ENCODE results near the gene GLI3. TPM values are rescaled to one million over a fixed set of nuclear protein-coding genes. Genes with fewer than 3 reads are reported as not detected.

The GLI3 gene
- total and polyA plus RNA-seq, 2 of the 8 experiments (the other 6 are each of a cell fraction or from before 2014, with no cell fraction given): 8.0 to 31.1 TPM

GRCh38 chr7:41942468-41943093, 294.4 kb downstream of the GLI3 start:
- no peak overlapping the region for H4K91ac ChIP-seq (replicated peaks; ENCODE audit: insufficient read length, low read length)
- H3K4me1 ChIP-seq (replicated peaks in 1 of 4; ENCODE audit: control insufficient read depth in 3 of 4, insufficient read depth in 4 of 4, low read length in 3 of 4): peaks cover 0 to 7% (median 5%) of the 10 kb centered on the region in 4 experiments; a peak in 3 of 7 replicates
- H2BK5ac ChIP-seq (ENCODE audit: low read depth, low read length): no peak overlapping the region
- POLR2A ChIA-PET (ENCODE audit: partially characterized antibody): interaction anchor here (1.6 kb wide), 1 partner anchor 17 kb away, joined by 3 read pairs; no protein-coding TSS in a partner anchor
- no peak overlapping the region for H3K9ac ChIP-seq (replicated peaks in 1 of 4; ENCODE audit: extremely low read depth in 1 of 4, low read depth in 3 of 4, low read length in 3 of 4)
- no peak overlapping the region for H3K27ac ChIP-seq (ENCODE audit: low read depth, low read length)
- H3K18ac ChIP-seq (ENCODE audit: extremely low read depth, low read length): no peak overlapping the region; the same call in 1 of the 2 replicates
- H3K23ac ChIP-seq (ENCODE audit: insufficient read length): no peak overlapping the region
- no peaks in the 10 kb centered on the region for H3K9me3 ChIP-seq (ENCODE audit: insufficient read depth in 2 of 2, low read depth in 1 of 2, low read length in 1 of 2)
- H4K8ac ChIP-seq (ENCODE audit: extremely low read depth, insufficient read depth, low read length): peak overlapping the region; percentile 79; the same call in 1 of the 2 replicates
- no peaks in the 10 kb centered on the region for H3K79me2 ChIP-seq (ENCODE audit: control insufficient read depth in 1 of 2, insufficient read depth in 2 of 2, low read length in 2 of 2)
- H3K27me3 ChIP-seq (replicated peaks in 1 of 4; ENCODE audit: control insufficient read depth in 3 of 4, extremely low read depth in 1 of 4, insufficient read depth in 3 of 4, low read length in 3 of 4): peaks cover 0 to 4% (median 3%) of the 10 kb centered on the region in 4 experiments; a peak in 3 of 7 replicates
- DNase-seq (ENCODE audit: low read depth in 1 of 2, low spot score in 2 of 2) (no peak), FAIRE-seq (no peak)
- H3K23me2 ChIP-seq (ENCODE audit: low read depth, low read length): no peaks in the 10 kb centered on the region
- no peaks in the 10 kb centered on the region for H4K20me1 ChIP-seq (replicated peaks in 1 of 2; ENCODE audit: control insufficient read depth in 1 of 2, insufficient read depth in 2 of 2, low read length in 2 of 2)
- no peak overlapping the region for H3K56ac ChIP-seq (replicated peaks; ENCODE audit: insufficient read length, low read depth, low read length)
- H3K14ac ChIP-seq (ENCODE audit: insufficient read length): no peak overlapping the region
- H2AFZ ChIP-seq (ENCODE audit: low read length): 0 out of 2 replicates have a peak overlapping the region, but pooled peaks have one; percentile 31
- H2AK5ac ChIP-seq (ENCODE audit: low read depth, low read length): no peak overlapping the region
- no peak overlapping the region for H2BK12ac ChIP-seq (ENCODE audit: low read depth, low read length)
- no peak overlapping the region for H2BK120ac ChIP-seq (replicated peaks; ENCODE audit: low read depth, low read length)
- H3K36me3 ChIP-seq (ENCODE audit: control insufficient read depth in 2 of 4, insufficient read depth in 4 of 4, low read length in 3 of 4): no peaks in the 10 kb centered on the region
- CTCF ChIA-PET (ENCODE audit: partially characterized antibody): interaction anchor here (0.5 to 9.2 kb wide), 63 partner anchors 9 to 1444 kb away, joined by 3 to 117 read pairs (median 4); partner anchors contain the start of genes MRPL32 and PSMA2
- peak overlapping the region in 1 of 4 experiments; percentile 37; a peak in 3 of 8 replicates for H3K4me3 ChIP-seq (ENCODE audit: extremely low read depth in 1 of 4, insufficient read depth in 2 of 4, low read depth in 3 of 4, low read length in 4 of 4)
- H2BK20ac ChIP-seq (ENCODE audit: low read length): no peak overlapping the region
- no peak overlapping the region for H3K4ac ChIP-seq (replicated peaks; ENCODE audit: insufficient read length, low read depth, low read length)
- WGBS, 2 experiments (ENCODE audit: extremely low coverage in 1 of 2, insufficient coverage in 1 of 2, insufficient read length in 1 of 2, insufficient replicate concordance in 2 of 2, low coverage in 1 of 2, low lambda C conversion rate in 2 of 2, missing lambda C conversion rate in 1 of 2): 78% methylated on average over 23 of the region's 23 CpGs; no CpG with 5 or more reads in 1 of the 2 experiments
- H3K79me1 ChIP-seq (ENCODE audit: low read depth, low read length): no peaks in the 10 kb centered on the region
- H4K5ac ChIP-seq (ENCODE audit: insufficient read length, low read depth, low read length): no peak overlapping the region
- H2BK15ac ChIP-seq (ENCODE audit: low read length): no peak overlapping the region
- peak overlapping the region in 1 of 2 experiments; percentile 56; a peak in 2 of 4 replicates for H3K4me2 ChIP-seq (ENCODE audit: insufficient read depth in 1 of 2, low read depth in 2 of 2, low read length in 2 of 2)
- TF ChIP-seq TAF1 (IDR thresholded peaks at IDR 0.05; ENCODE audit: low read depth, low read length) (no peak), CTCF (IDR thresholded peaks at IDR 0.05; ENCODE audit: control extremely low read depth in 1 of 3, insufficient read depth in 1 of 3, low read depth in 1 of 3, low read length in 3 of 3) (no peak), SP4 (IDR thresholded peaks at IDR 0.05; ENCODE audit: low read length) (no peak), ATF2 (IDR thresholded peaks at IDR 0.05; ENCODE audit: low read length) (no peak), NANOG (IDR thresholded peaks at IDR 0.05; ENCODE audit: insufficient read depth, low read depth, low read length, poor library complexity, severe bottlenecking) (no peak), POU5F1 (IDR thresholded peaks at IDR 0.05; ENCODE audit: low read depth, low read length) (no peak), MAX (IDR thresholded peaks at IDR 0.05) (no peak), JUND (IDR thresholded peaks at IDR 0.05; ENCODE audit: low read length) (no peak)
